HG03196 (cell line): ENCODE data around the gene SIAH3.

Experiments used
- ATAC-seq: cut with Tn5 transposase; IDR thresholded peaks from one replicate; pipeline ENCODE4 v1.9.1; 2021; ENCODE audit not compliant: unreplicated experiment

Gene SIAH3

GRCh38 chr13:45863709-45864590 is 12.4 kb upstream of the SIAH3 start:
- no peak for ATAC-seq

GRCh38 chr13:45861322-45861721 is 9.8 kb upstream of the SIAH3 start:
- ATAC-seq: no peak

GRCh38 chr13:45860240-45860639 is 8.7 kb upstream of the SIAH3 start:
- ATAC-seq: no peak

DNA sequence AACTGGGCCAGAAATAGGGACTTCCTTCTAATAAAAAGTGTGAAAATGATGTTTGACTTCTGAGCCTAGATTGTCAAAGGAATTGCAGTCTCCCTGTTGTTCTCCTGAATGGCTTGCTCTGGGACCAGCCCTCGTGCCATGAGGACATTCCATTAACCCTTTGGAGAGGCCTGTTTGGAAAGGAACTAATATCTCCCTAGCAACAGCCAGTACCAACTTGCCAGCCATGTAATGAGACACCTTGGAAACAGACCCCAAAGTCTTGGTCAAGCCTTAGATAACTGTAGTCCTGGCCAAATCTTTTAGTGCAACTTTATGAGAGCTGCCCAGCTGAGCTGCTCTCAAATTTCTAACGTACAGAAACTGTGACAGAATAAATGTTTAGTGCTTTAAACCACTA is 8.2 kb upstream of the SIAH3 start:
- no peak for ATAC-seq

DNA sequence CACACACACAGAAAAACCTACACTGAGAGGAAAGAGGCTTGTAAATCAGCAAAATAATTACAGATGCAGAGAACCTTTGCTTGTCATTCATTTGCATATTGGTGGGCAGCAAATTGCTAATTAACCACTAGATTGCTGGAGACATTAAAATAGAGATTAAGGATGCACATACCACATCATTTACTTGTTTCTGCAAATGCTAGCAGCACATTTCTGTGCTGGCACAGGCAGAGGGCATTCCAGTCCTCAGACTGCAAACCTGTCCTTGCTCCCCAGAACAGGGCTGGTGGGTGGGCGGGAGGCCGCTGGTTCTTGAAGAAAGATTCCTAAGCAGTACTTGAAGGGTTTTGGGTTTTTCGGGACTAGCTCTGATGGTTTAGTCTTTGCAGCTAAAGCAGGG is 941 bp upstream of the SIAH3 start:
- ATAC-seq: no peak

- no peak for ATAC-seq
Observed at GRCh38 chr13:45851956-45852355, 403 bp upstream of the SIAH3 start.

- no peak for ATAC-seq
Observed at GRCh38 chr13:45850027-45850613, 1.4 kb downstream of the SIAH3 start.

DNA sequence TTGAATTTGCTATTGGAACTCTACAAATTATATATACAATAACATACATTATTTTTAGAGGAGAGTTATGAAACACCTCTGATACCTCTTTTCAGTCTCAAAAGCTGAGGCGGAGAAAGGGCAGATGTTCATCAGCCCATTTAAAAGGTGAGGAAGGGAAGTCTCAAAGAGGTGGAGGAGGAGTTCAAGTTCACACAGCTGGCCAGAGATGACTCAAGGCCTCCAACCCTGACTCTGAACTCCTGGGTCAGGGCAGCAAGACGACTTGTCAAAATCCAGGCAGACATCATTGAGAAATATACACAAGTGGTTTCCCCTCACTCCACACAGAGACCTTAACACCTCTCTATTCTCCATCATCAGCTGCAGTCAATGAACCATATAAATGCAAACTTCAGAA is 2.1 kb downstream of the SIAH3 start:
- no peak for ATAC-seq

DNA sequence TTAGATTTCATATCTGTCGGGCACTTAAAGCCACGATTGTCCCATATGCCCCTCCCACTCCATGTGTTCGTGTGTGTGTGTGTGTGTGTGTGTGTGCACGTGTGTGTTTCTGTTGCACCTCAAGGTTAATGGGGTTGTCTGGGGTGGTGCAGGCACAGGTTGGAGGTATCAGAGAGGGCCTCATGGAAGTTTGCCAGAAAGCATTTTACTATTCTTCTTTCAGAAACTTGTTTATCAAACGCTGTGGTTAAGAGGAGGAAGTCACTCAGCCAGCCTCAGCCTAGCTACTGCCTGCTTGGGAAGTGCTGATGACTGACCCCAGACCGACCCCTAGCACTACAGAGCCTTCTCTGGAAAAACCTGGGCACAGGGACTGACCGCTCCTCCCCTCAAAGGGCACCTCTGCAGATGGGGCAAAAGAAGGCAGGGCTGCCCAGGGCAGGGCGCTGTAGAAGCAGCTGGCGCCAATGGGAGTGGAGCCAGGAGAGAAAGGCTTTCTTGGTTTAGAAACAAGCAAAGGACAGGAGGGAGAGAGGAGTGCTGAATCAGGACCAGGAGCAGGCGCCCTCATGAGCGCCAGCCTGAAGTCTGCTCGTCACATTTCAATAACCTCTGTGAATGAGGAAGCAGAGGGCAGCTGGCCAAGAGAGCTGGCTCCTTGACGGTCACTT is 3.9 kb downstream of the SIAH3 start:
- ATAC-seq: no peak

DNA sequence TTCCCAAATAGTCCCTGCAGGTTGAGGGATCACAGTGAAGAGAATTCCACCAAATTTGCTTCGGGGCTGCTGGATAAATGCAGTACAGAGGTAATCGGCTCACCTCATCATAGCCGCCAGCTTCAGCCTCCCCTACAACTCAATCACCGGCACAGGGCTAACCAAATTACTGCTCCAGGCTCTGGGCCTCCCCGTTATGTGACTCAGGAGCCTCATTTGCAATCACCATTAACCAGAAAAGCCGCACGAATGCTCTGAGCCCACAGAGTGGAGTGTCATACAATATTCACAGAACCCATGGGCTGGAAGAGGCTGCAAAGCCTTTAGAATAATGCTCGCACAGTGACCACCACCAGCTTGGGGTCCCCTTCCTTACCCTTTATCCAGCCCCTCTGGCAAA is 4.9 kb downstream of the SIAH3 start:
- no peak for ATAC-seq

- ATAC-seq: no peak
Observed at GRCh38 chr13:45838171-45838745, 13.3 kb downstream of the SIAH3 start.

- ATAC-seq: no peak
Observed at GRCh38 chr13:45837111-45837510, 14.4 kb downstream of the SIAH3 start.

DNA sequence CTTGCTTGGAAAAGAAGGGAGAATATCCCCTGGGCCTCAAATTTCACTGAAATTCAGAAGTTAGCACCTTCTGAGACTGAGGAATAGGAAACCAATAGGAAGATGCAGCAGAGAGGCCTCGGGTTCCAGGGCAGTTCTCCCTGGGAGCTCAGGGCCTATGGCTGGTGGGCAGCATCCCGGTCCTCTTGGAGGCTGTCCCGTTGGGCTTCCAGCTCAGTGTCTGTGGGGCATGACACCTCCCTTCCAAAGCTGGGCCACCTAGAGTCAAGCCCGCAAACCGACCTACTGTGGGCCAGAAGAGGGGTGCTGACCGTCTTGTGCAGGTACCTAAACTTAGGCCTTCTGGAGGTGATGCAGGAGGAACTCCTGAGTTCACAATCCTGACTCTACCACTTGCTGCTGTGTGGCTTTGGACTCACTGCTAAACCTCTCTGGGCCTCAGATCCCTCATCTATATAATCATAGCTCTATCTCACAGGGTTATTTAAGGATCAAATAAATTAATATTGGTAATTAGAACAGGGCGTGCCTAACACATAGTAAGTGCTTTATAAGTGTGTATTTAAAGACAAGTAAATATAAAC is 17.1 kb downstream of the SIAH3 start:
- ATAC-seq: no peak

GRCh38 chr13:45833663-45834375 is 17.7 kb downstream of the SIAH3 start:
- no peak for ATAC-seq

GRCh38 chr13:45833242-45833641 is 18.3 kb downstream of the SIAH3 start:
- no peak for ATAC-seq

DNA sequence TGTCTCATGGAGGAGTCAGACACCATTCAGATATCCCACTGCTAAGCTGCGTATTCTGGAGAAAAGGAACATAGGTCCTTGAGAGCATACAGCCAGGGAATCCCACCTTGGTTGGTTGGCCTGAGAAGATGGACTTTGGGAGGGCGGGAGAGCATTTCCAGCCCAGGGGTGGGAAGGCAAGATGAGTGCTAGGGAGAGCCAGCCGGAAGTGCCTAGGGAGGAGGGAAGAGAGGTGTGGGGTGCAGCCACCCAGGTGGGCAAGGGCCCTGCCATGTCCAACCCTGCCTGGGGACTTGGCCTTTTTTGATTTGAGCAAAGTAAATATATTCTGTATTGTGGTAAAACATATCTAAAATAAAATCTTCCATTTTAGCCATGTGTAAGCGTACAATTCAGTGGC is 19.7 kb downstream of the SIAH3 start:
- ATAC-seq: no peak

DNA sequence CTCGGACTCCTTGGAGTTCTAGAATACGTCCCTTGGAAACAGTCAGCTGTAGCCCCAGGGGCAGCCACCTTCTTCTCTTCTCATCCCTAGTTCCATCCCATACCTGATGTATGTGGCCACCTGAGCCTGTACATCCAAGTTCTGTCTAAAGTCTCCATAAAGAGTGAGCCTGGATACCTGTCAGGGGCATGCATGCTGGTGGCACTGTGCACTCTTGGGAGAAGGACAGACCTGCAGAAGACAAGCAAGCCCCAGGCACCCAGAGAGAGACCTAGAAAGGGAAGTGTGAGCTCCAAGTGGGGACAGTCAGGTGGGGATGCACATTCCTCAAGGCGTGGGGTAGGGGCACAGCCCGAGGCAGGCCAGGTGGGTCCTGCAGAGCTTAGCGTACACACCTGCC is 21.4 kb downstream of the SIAH3 start:
- no peak for ATAC-seq

DNA sequence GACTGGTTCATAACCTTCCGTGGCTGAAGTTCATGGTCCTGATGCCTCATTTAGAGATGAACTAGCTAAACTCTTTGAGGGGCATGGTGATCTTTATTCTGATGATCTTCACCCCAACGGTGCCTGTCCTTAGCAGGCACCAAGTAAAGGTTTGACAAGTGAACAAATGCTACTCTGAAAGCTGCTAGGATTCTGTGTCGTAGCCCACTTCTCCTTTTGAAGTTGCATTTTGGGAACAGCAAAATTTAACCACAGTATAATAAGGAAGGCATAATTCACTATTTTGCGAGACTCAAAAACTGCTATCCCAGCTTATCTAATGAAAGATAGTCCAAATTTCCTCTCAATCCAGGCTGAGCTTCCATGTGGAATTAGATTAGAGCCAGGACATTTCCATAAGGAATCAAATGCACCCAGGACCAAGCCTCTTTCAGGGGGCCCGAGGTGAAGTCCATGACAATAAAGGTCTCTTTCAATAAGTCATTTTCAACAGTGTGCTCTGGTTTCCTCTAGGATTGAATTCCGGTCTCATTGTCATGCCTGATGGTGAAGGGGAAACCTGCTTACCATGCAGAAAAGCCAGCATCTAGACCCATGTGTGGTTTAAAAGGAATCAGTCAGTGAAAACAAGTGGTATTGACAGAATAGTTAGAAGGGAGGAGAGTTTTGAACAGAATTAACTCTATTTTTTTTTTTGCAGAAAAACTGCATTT is 23.1 kb downstream of the SIAH3 start:
- ATAC-seq: no peak

DNA sequence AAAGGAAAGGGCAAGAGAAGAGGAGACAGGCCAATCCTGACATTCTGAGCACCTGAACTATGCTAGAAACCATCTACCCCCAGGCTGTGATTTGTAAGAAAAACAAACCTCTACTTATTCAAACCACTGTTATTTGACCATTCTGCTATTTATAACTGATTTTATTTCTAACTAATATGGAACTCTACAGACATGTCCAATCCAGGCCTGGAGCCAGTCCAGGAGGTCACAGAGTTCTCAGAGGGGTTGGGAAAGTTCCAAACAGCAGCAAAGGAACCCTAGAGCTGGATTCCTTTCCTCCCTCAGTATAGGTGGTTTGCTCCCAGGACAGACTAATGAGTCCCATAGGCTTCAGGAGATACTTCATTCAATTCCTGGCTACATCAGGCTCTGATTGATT is 24.2 kb downstream of the SIAH3 start:
- no peak for ATAC-seq

- no peak for ATAC-seq
Observed at GRCh38 chr13:45826731-45827130, 24.8 kb downstream of the SIAH3 start.
